CD4-positive, alpha-beta T cell treated with Interleukin-4 for 1 hour (primary cell): Measurements from ENCODE around the gene MYO1A.
A peak's percentile ranks its signal among the peaks of the same experiment; 100 is the strongest.
"Not testable (repeated sequence)": the region's sequence is repeated elsewhere in the genome, so short reads cannot be mapped to it uniquely, and the experiment has no call there.

Source experiments
- DNase-seq, 2 donors: peaks; one replicate each; pipeline ENCODE4 v3.0.0-alpha.2; 2020 to 2022

Gene MYO1A

GRCh38 chr12:56991319-56992246, 58.3 kb downstream of the MYO1A start:
- no peak for DNase-seq

GRCh38 chr12:56990648-56991318, 59.1 kb downstream of the MYO1A start:
- no peak for DNase-seq

- no peak for DNase-seq
Observed at GRCh38 chr12:56989861-56990610, 59.9 kb downstream of the MYO1A start.

- no peak for DNase-seq
Observed at GRCh38 chr12:56988207-56988739, 61.7 kb downstream of the MYO1A start.

- peak; percentile 73 to 74 for DNase-seq
Observed at GRCh38 chr12:56987551-56988053, 62.3 kb downstream of the MYO1A start.

- no peak for DNase-seq
Observed at GRCh38 chr12:56987011-56987410, 62.9 kb downstream of the MYO1A start.

GRCh38 chr12:56985714-56986113, 64.2 kb downstream of the MYO1A start:
- DNase-seq: not testable (repeated sequence)

- no peak for DNase-seq
Observed at GRCh38 chr12:56983386-56983785, 66.5 kb downstream of the MYO1A start.

GRCh38 chr12:56982578-56983236, 67.2 kb downstream of the MYO1A start:
- not testable (repeated sequence) for DNase-seq

- DNase-seq: no peak
Observed at GRCh38 chr12:56980941-56981530, 68.9 kb downstream of the MYO1A start.

GRCh38 chr12:56980268-56980667, 69.7 kb downstream of the MYO1A start:
- DNase-seq: no peak

- no peak for DNase-seq
Observed at GRCh38 chr12:56979628-56980027, 70.3 kb downstream of the MYO1A start.
